Nephron (organoid): ENCODE data around the gene IL15RA.

Source experiments
- H3K27ac Mint-ChIP-seq, 3 experiments: 2 replicates each; pipeline ENCODE4 v1.8.0; 2020; ENCODE audit warnings: mixed read lengths in 3 of 3, mild to moderate bottlenecking in 2 of 3, moderate library complexity in 1 of 3
- H3K27me3 Mint-ChIP-seq: 2 replicates; pipeline ENCODE4 v1.8.0; 2021; ENCODE audit warnings: low read depth, mild to moderate bottlenecking, moderate library complexity, mixed read lengths
- H3K36me3 Mint-ChIP-seq: 2 replicates; pipeline ENCODE4 v1.8.0; 2020; ENCODE audit warnings: low read depth, mixed read lengths
- H3K4me1 Mint-ChIP-seq: 2 replicates; pipeline ENCODE4 v1.8.0; 2020; ENCODE audit warnings: mixed read lengths
- H3K4me3 Mint-ChIP-seq, 3 experiments: 2 replicates each; pipeline ENCODE4 v1.8.0; 2020; ENCODE audit warnings: mild to moderate bottlenecking in 3 of 3, mixed read lengths in 3 of 3, moderate library complexity in 2 of 3
- H3K9me3 Mint-ChIP-seq: 2 replicates; pipeline ENCODE4 v1.8.0; 2020; ENCODE audit warnings: mixed read lengths
- CTCF ChIP-seq, 3 experiments: fragments of 200-600 bp; sonication (generic); IDR thresholded peaks; one replicate each; pipeline ENCODE4 v1.5.0; 2021; ENCODE audit warnings: antibody characterized with exemption in 3 of 3; ENCODE audit not compliant: unreplicated experiment in 3 of 3

The IL15RA gene

GRCh38 chr10:5905854-5906507, 71.4 kb downstream of the IL15RA start:
- Mint-ChIP-seq H3K4me1 (peaks cover 34% of the 10 kb centered on the region), H3K27me3 (no peaks in the 10 kb centered on the region), H3K4me3 (peak overlapping the region in 1 of 3 experiments; percentile 10), H3K9me3 (no peaks in the 10 kb centered on the region), H3K27ac (no peak overlapping the region), H3K36me3 (peaks cover 53% of the 10 kb centered on the region)
- no peak for TF ChIP-seq CTCF (IDR thresholded peaks at IDR 0.05; ENCODE audit: unreplicated experiment in 3 of 3)

GRCh38 chr10:5904227-5904626, 73.1 kb downstream of the IL15RA start:
- Mint-ChIP-seq H3K27ac (no peak overlapping the region), H3K27me3 (no peaks in the 10 kb centered on the region), H3K9me3 (no peaks in the 10 kb centered on the region), H3K4me3 (no peak overlapping the region), H3K4me1 (peaks cover 27% of the 10 kb centered on the region), H3K36me3 (peaks cover 44% of the 10 kb centered on the region)
- no peak for TF ChIP-seq CTCF (IDR thresholded peaks at IDR 0.05; ENCODE audit: unreplicated experiment in 3 of 3)

GRCh38 chr10:5903563-5903962, 73.8 kb downstream of the IL15RA start:
- no peak for TF ChIP-seq CTCF (IDR thresholded peaks at IDR 0.05; ENCODE audit: unreplicated experiment in 3 of 3)
- Mint-ChIP-seq H3K4me3 (no peak overlapping the region), H3K27ac (no peak overlapping the region)

GRCh38 chr10:5902511-5903274, 74.7 kb downstream of the IL15RA start:
- H3K27me3 Mint-ChIP-seq: no peaks in the 10 kb centered on the region
- TF ChIP-seq CTCF (IDR thresholded peaks at IDR 0.05; ENCODE audit: unreplicated experiment in 3 of 3): no peak
- peaks cover 44% of the 10 kb centered on the region for H3K36me3 Mint-ChIP-seq
- no peak overlapping the region for H3K4me3 Mint-ChIP-seq
- H3K9me3 Mint-ChIP-seq: peaks cover 2% of the 10 kb centered on the region
- H3K4me1 Mint-ChIP-seq: peaks cover 17% of the 10 kb centered on the region
- H3K27ac Mint-ChIP-seq: no peak overlapping the region

More at GRCh38 chr10:5903563-5903962, 73.8 kb downstream of the IL15RA start:
- H3K27me3 Mint-ChIP-seq: no peaks in the 10 kb centered on the region
- H3K36me3 Mint-ChIP-seq: peaks cover 44% of the 10 kb centered on the region
- H3K4me1 Mint-ChIP-seq: peaks cover 23% of the 10 kb centered on the region
- H3K9me3 Mint-ChIP-seq: no peaks in the 10 kb centered on the region
